Stimulated activated effector memory CD8-positive, alpha-beta T cell treated with anti-CD3 and anti-CD28 coated beads, Interleukin-12 subunit alpha, Interleukin-12 subunit beta, amount 100 ng/mL, for 72 hours (primary cell): ENCODE results near the gene BICD2.
"Not testable (repeated sequence)": the region's sequence is repeated elsewhere in the genome, so short reads cannot be mapped to it uniquely, and the experiment has no call there.

ENCODE experiments used
- ATAC-seq: fragments of 150-1000 bp; cut with Tn5 transposase; 2 replicates; pipeline ENCODE4 v1.10.0; 2021
- DNase-seq, 2 donors: peaks; one replicate each; pipeline ENCODE4 v3.0.0; 2021 to 2022; ENCODE audit warnings: low spot score in 2 of 2
- H3K27ac Mint-ChIP-seq: one replicate; pipeline ENCODE4 v1.8.0; 2022; ENCODE audit warnings: mild to moderate bottlenecking, mixed read lengths
- H3K36me3 Mint-ChIP-seq: one replicate; pipeline ENCODE4 v1.8.0; 2022; ENCODE audit warnings: mild to moderate bottlenecking, mixed read lengths
- H3K4me1 Mint-ChIP-seq: one replicate; pipeline ENCODE4 v1.8.0; 2022; ENCODE audit warnings: mixed read lengths
- H3K4me3 Mint-ChIP-seq: one replicate; pipeline ENCODE4 v1.8.0; 2022; ENCODE audit warnings: mild to moderate bottlenecking, mixed read lengths
- H3K9me3 Mint-ChIP-seq: one replicate; pipeline ENCODE4 v1.8.0; 2022; ENCODE audit warnings: mixed read lengths

Gene BICD2

DNA sequence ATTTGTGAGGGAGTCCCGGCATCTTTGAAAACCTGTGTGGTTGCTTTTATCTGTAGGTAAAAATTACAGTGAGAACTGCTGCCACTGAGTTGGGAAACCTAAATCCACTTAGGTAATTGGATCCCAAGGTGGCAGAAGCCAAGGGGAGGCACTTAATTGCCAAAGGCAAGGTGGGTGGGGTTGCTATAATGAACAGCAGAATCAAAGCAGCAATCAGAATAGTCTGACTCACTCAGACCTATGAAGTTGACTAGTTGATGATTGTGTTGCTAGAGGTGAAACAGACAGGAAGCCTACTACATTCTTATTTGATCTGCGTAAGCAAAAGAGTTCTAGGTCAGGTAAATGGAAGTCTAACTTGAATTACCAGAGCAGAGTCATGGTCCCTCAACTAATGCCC, 17.3 kb upstream of the BICD2 start:
- Mint-ChIP-seq H3K4me1 (no peaks in the 10 kb centered on the region), H3K36me3 (no peaks in the 10 kb centered on the region), H3K9me3 (no peaks in the 10 kb centered on the region), H3K27ac (no peak overlapping the region), H3K4me3 (no peak overlapping the region)
- ATAC-seq (no peak), DNase-seq (no peak)

DNA sequence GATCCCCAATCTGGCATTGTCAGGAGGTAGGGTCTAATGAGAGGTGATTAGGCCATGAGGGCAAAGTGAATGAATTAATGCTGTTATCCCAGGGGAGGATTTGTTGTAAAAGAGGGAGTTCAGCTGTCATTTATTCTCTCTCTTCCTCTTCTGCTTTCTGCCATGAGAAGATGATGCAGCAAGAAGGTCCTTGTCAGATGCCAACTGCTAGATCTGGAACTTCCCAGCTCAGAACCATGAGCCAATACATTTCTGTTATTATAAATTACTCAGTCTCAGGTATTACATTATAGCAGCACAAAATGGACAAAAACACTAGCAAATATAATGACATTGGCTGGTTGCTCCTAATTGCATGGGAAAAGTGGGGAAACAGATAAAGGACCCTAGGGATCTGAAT, 15.6 kb upstream of the BICD2 start:
- no peak overlapping the region for H3K27ac Mint-ChIP-seq
- H3K9me3 Mint-ChIP-seq = no peaks in the 10 kb centered on the region
- no peaks in the 10 kb centered on the region for H3K36me3 Mint-ChIP-seq
- H3K4me1 Mint-ChIP-seq = no peaks in the 10 kb centered on the region
- H3K4me3 Mint-ChIP-seq = no peak overlapping the region
- no peak for ATAC-seq
- DNase-seq = no peak

- Mint-ChIP-seq H3K4me3 (no peak overlapping the region), H3K36me3 (no peaks in the 10 kb centered on the region), H3K27ac (no peak overlapping the region), H3K9me3 (no peaks in the 10 kb centered on the region), H3K4me1 (peaks cover 5% of the 10 kb centered on the region)
- DNase-seq (no peak), ATAC-seq (no peak)
These were observed 10.8 kb upstream of the BICD2 start for GRCh38 chr9:92775466-92775865.

DNA sequence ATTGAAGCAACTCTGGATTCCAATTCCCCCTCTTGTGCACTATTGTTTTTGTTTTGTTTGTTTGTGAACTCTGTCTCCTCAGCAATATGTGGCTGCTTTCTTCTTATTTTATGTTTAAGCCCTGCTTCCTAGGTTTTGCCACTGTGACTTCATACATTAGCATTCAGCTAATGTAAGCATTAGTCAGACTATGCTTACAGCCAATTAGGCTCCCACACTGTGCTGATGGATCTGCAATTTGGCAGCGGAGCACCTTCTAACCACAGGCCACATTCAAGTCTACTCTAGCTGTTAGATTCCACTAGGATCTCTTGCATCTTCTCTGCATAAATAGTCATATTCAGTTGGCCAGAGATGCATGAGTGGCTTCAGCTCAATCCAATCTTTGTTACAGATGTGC, 9.6 kb upstream of the BICD2 start:
- Mint-ChIP-seq H3K4me1 (peaks cover 10% of the 10 kb centered on the region), H3K36me3 (no peaks in the 10 kb centered on the region), H3K9me3 (no peaks in the 10 kb centered on the region), H3K27ac (no peak overlapping the region), H3K4me3 (no peak overlapping the region)
- DNase-seq = no peak
- ATAC-seq = no peak

- no peak overlapping the region for H3K27ac Mint-ChIP-seq
- no peak for ATAC-seq
- H3K4me1 Mint-ChIP-seq = peaks cover 10% of the 10 kb centered on the region
- no peak for DNase-seq
- H3K36me3 Mint-ChIP-seq = no peaks in the 10 kb centered on the region
- H3K4me3 Mint-ChIP-seq = no peak overlapping the region
- H3K9me3 Mint-ChIP-seq = no peaks in the 10 kb centered on the region
These were observed 9.2 kb upstream of the BICD2 start for GRCh38 chr9:92773810-92774209.

DNA sequence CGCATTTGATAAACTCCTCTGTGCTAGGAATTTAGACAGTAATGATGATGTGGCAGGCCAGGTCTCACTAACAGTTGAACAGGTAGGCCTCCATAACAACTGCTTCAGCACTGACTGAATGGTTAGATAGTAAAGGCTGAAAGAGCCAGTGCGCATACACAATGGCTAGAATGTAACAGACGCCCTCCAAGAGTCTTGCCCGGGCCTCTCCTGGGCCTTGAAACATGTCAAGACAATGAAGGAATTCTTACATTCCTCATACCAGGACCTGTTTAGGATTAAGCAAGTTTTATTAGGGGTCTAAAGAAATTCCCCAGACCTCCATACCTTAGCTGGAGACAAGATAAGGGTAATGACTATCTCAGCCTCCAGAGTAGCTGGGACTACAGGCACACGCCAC, 6.7 kb upstream of the BICD2 start:
- H3K4me3 Mint-ChIP-seq = no peak overlapping the region
- H3K27ac Mint-ChIP-seq = no peak overlapping the region
- no peaks in the 10 kb centered on the region for H3K9me3 Mint-ChIP-seq
- H3K4me1 Mint-ChIP-seq = peaks cover 10% of the 10 kb centered on the region
- DNase-seq = no peak
- ATAC-seq = no peak
- no peaks in the 10 kb centered on the region for H3K36me3 Mint-ChIP-seq

- H3K4me3 Mint-ChIP-seq = no peak overlapping the region
- ATAC-seq (peak; percentile 2), DNase-seq (no peak)
- no peak overlapping the region for H3K27ac Mint-ChIP-seq
- H3K4me1 Mint-ChIP-seq = peaks cover 18% of the 10 kb centered on the region
- no peaks in the 10 kb centered on the region for H3K9me3 Mint-ChIP-seq
- H3K36me3 Mint-ChIP-seq = peaks cover under 1% of the 10 kb centered on the region
These were observed 5.8 kb upstream of the BICD2 start for GRCh38 chr9:92770360-92770995.

GRCh38 chr9:92769990-92770359, 5.3 kb upstream of the BICD2 start:
- Mint-ChIP-seq H3K4me3 (no peak overlapping the region), H3K27ac (no peak overlapping the region), H3K9me3 (no peaks in the 10 kb centered on the region), H3K36me3 (peaks cover 5% of the 10 kb centered on the region), H3K4me1 (peaks cover 19% of the 10 kb centered on the region)
- ATAC-seq (no peak), DNase-seq (no peak)

DNA sequence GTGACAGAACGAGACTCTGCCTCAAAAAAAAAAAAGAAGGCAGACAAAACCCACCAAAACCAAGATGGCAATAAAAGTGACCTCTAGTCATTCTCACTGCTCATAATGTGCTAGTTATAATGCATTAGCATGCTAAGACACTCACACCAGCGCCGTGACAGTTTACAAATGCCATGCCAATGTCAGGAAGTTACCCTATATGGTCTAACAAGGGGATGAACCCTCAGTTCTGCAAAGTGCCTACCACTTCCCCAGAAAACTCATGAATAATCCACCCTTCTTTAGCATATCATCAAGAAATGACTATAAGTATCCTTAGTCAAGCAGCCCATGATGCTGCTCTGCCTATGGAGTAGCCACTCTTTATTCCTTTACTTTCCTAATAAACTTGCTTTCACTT, 4.7 kb upstream of the BICD2 start:
- no peak for ATAC-seq
- H3K27ac Mint-ChIP-seq = no peak overlapping the region
- H3K9me3 Mint-ChIP-seq = no peaks in the 10 kb centered on the region
- no peak for DNase-seq
- peaks cover 5% of the 10 kb centered on the region for H3K36me3 Mint-ChIP-seq
- peaks cover 19% of the 10 kb centered on the region for H3K4me1 Mint-ChIP-seq
- no peak overlapping the region for H3K4me3 Mint-ChIP-seq

GRCh38 chr9:92768816-92769215, 4.2 kb upstream of the BICD2 start:
- H3K4me3 Mint-ChIP-seq, H3K36me3 Mint-ChIP-seq, DNase-seq, ATAC-seq, H3K27ac Mint-ChIP-seq, H3K9me3 Mint-ChIP-seq: not testable (repeated sequence)
- peaks cover 20% of the 10 kb centered on the region for H3K4me1 Mint-ChIP-seq

DNA sequence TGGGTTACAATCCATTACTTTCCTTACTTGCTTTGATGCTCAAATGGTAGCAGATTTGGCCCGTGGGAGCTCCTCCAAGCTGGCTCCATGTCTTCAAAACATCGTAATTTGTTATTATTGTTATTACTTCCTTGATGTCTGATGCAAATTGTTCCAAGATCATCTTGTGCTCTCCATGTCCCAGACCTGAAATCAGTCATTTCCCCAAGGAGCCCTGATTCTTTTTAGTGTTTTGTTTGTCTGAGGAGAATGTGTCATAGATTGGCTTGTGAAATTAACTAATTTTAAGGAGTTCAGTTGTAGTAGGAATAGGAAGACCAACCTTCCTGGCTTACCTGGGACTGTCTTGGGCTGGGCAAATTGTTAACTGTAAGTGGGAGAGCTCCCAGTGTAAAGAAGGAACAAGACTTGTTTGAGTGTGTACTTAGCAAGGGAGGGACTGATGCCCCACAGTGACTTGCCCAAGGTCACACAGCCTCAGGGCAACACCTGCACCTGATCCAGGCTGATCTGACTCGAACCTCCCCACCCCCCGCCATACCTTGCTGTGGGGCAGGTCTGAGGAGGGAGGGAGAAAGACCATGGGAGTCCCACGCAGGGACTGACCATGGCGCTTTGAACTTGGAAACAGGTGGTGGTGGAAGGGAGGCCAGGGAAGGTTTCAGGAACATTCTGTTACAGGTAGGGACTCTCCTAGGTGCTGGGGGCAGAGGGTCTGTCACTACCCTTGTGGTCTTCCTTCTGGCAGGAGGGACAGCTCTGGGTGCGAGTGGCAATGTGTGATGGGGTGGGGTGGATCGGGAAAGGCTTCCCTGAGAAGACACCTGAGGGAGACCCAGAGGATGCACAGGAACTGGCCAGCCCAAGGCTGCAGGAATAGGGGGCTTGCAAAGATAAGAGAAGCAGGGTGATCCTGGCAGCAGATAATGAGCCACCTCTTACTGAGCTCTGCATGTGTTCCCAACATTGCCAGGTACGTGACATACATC, 2.7 kb upstream of the BICD2 start:
- peaks cover 35% of the 10 kb centered on the region for H3K4me1 Mint-ChIP-seq

DNA sequence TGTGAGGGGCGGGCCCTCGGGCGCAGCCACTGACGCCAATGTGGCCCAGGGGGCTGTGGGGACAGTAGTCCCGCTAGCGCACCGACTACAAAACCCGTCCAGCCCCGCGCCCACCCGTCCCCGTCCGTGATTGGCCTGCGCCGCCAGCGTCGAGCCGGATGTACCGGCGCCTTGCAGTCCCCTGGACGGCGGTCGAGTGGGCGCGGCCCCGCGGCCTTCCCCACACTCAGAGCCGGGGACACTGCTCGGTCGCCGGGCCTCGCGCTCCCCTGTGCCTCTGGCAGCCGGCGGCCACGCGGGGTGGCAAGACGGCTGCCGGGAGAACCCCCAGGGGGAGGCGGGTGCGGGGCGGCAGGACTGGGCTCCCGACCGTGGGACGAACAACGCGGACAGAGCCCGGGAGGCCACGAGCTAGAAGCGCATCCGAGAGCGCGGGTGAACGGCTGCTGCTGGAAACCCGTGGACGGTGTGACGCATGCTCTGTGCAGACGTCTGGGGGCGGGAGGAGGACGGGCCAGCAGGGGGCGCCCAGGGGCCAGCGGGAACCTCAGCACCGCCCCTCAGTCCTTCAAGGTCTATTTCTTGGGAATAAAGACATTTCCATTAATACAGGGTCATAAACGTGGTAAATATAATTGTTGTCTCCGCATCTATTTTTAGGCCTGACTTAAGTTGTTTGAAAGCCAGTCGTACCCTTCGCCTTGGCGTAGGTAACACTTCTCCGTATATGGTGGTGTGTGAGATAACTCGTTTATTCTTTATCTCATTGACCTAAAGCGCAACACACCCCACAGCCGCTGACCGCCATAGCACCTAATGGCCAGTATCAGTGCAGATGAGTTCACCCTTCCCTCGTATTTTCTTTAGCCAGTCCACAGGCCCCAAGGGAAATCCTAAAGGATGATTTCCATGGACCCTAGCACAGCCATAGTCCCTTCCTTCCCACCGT, 629 bp upstream of the BICD2 start:
- Mint-ChIP-seq H3K4me1 (peaks cover 49% of the 10 kb centered on the region), H3K36me3 (peaks cover 5% of the 10 kb centered on the region), H3K4me3 (peak overlapping the region; percentile 78), H3K9me3 (no peaks in the 10 kb centered on the region), H3K27ac (peak overlapping the region; percentile 91)
- peak; percentile 93 to 97 for DNase-seq
- ATAC-seq = peak; percentile 79

More for the DNA sequence above, 2.7 kb upstream of the BICD2 start:
- H3K4me3 Mint-ChIP-seq = no peak overlapping the region
- DNase-seq (no peak), ATAC-seq (no peak)
- H3K36me3 Mint-ChIP-seq = peaks cover 5% of the 10 kb centered on the region
- H3K27ac Mint-ChIP-seq = no peak overlapping the region
- H3K9me3 Mint-ChIP-seq = no peaks in the 10 kb centered on the region

GRCh38 chr9:92763721-92764380, 782 bp downstream of the BICD2 start:
- peak overlapping the region; percentile 78 for H3K4me3 Mint-ChIP-seq
- peaks cover 58% of the 10 kb centered on the region for H3K4me1 Mint-ChIP-seq
- DNase-seq (peak in 1 of 2 donors; percentile 62), ATAC-seq (no peak)
- H3K9me3 Mint-ChIP-seq = no peaks in the 10 kb centered on the region
- peak overlapping the region; percentile 86 for H3K27ac Mint-ChIP-seq
- H3K36me3 Mint-ChIP-seq = peaks cover 5% of the 10 kb centered on the region

GRCh38 chr9:92762781-92763708, 1.6 kb downstream of the BICD2 start:
- H3K36me3 Mint-ChIP-seq = peaks cover 5% of the 10 kb centered on the region
- ATAC-seq = no peak
- DNase-seq = no peak
- H3K4me3 Mint-ChIP-seq = peak overlapping the region; percentile 78
- no peaks in the 10 kb centered on the region for H3K9me3 Mint-ChIP-seq
- H3K4me1 Mint-ChIP-seq = peaks cover 58% of the 10 kb centered on the region
- H3K27ac Mint-ChIP-seq = peak overlapping the region; percentile 86
